K562 (cell line): ENCODE measurements around the gene ENO3. TPM values are rescaled to one million over a fixed set of nuclear protein-coding genes. Genes with fewer than 3 reads are reported as not detected.

Experiments
- ATAC-seq: fragments of 200-7000 bp; cut with Tn5 transposase; 3 replicates; pipeline ENCODE4 v1.9.1; 2020; ENCODE audit warnings: moderate library complexity
- BruUV-seq: library from RNA; stranded (reverse); fragments of 400-500 nt; replicated peaks from 2 replicates; lab custom pipeline; 2021; lab: Mats Ljungman, UMichigan
- CTCF ChIA-PET: fragments of 300-600 bp; formaldehyde crosslinking; extraction: SDS; loops from one replicate; lab custom pipeline; 2021; ENCODE audit warnings: low intra/inter-chr PET ratio; lab: Yijun Ruan, JAX
- POLR2A ChIA-PET: fragments of 300-600, 350-650 bp; sonication (Branson Sonifier 250); formaldehyde crosslinking; extraction: SDS; loops from one replicate; lab custom pipeline; 2021; ENCODE audit warnings: antibody characterized with exemption, inconsistent platforms; lab: Yijun Ruan, JAX
- DNase-seq, 4 experiments: peaks; one replicate each; pipeline versions ENCODE4 v3.0.0 to v3.0.0-alpha.2; 2011 to 2018; ENCODE audit warnings: low spot score in 3 of 4, mixed read lengths in 3 of 4; ENCODE audit errors: extremely low read depth in 1 of 4
- FAIRE-seq: peaks from 2 replicates; lab custom pipeline; 2011; peaks lifted over from hg19 to GRCh38; lab: Jason Lieb, UNC
- H2AFZ ChIP-seq: 2 replicates; pipeline ENCODE4 v1.6.0; 2011; ENCODE audit warnings: low read depth, low read length, control low read depth, inconsistent platforms
- H3K27ac ChIP-seq: fragments of 200-600 bp; 3 replicates; pipeline ENCODE4 v1.8.0; 2011; ENCODE audit warnings: low read depth, mild to moderate bottlenecking, control low read depth, inconsistent platforms, low read length, moderate library complexity, mixed read lengths; ENCODE audit errors: extremely low read depth
- H3K27me3 ChIP-seq, 2 experiments: fragments of 300-600 bp in 1 of 2; 2 replicates in 1 of 2; 3 replicates in 1 of 2; pipeline versions ENCODE4 v1.6.0 to v1.8.0; 2011; ENCODE audit warnings: inconsistent platforms in 2 of 2, low read length in 2 of 2, mild to moderate bottlenecking in 1 of 2, mixed read lengths in 1 of 2, moderate library complexity in 1 of 2; ENCODE audit not compliant: control insufficient read depth in 2 of 2, insufficient read depth in 2 of 2
- H3K36me3 ChIP-seq: fragments of 300-600 bp; 3 replicates; pipeline ENCODE4 v1.8.0; 2011; ENCODE audit warnings: mild to moderate bottlenecking, low read length, inconsistent platforms; ENCODE audit not compliant: control insufficient read depth, insufficient read depth
- H3K4me1 ChIP-seq, 2 experiments: fragments of 200-600 bp in 1 of 2; replicated peaks in 1 of 2; 2 replicates in 1 of 2; 3 replicates in 1 of 2; pipeline versions ENCODE4 v1.5.1 to v1.8.0; 2011; ENCODE audit warnings: inconsistent platforms in 2 of 2, low read length in 2 of 2, mild to moderate bottlenecking in 1 of 2, mixed read lengths in 1 of 2, moderate library complexity in 1 of 2; ENCODE audit not compliant: control insufficient read depth in 2 of 2, insufficient read depth in 2 of 2
- H3K4me2 ChIP-seq: 2 replicates; pipeline ENCODE4 v1.6.1; 2011; ENCODE audit warnings: low read length, control low read depth, inconsistent platforms, mixed read lengths; ENCODE audit not compliant: insufficient read depth
- H3K4me3 ChIP-seq: fragments of 200-600 bp; sonication (generic), shearing (Covaris generic); 2 replicates; pipeline ENCODE4 v1.5.1; 2016; ENCODE audit warnings: control low read depth, inconsistent platforms
- H3K79me2 ChIP-seq: fragments of 200-600 bp; 3 replicates; pipeline ENCODE4 v1.8.0; 2011; ENCODE audit warnings: low read length, inconsistent platforms; ENCODE audit not compliant: control insufficient read depth, insufficient read depth
- H3K9ac ChIP-seq, 2 experiments: 2 replicates each; pipeline versions ENCODE4 v1.6.0 to v1.6.1; 2011; ENCODE audit warnings: low read depth in 2 of 2, low read length in 2 of 2, control low read depth in 1 of 2, inconsistent platforms in 1 of 2, mild to moderate bottlenecking in 1 of 2, mixed read lengths in 1 of 2; ENCODE audit not compliant: insufficient read depth in 1 of 2
- H3K9me1 ChIP-seq: one replicate; pipeline ENCODE4 v1.6.0; 2011; ENCODE audit warnings: inconsistent platforms, mild to moderate bottlenecking, low read length, moderate library complexity; ENCODE audit not compliant: control insufficient read depth, insufficient read depth
- H3K9me3 ChIP-seq: replicated peaks from 2 replicates; pipeline ENCODE4 v1.5.1; 2011; ENCODE audit warnings: low read depth, low read length, inconsistent platforms; ENCODE audit not compliant: control insufficient read depth, insufficient read depth
- H4K20me1 ChIP-seq: replicated peaks from 2 replicates; pipeline ENCODE4 v1.6.1; 2011; ENCODE audit warnings: low read length, inconsistent platforms, mixed read lengths; ENCODE audit not compliant: control insufficient read depth, insufficient read depth
- CEBPB ChIP-seq: fragments of 450-650 bp; IDR thresholded peaks from 2 replicates; pipeline ENCODE4 v1.6.1; 2016; ENCODE audit warnings: missing genetic modification characterization, missing compliant biosample characterization
- FOXP1 ChIP-seq: sonication (generic); formaldehyde crosslinking; IDR thresholded peaks from 2 replicates; pipeline ENCODE4 v1.8.0; 2022; ENCODE audit warnings: mild to moderate bottlenecking, missing genetic modification reagents
- KDM4B ChIP-seq, 2 experiments: fragments of 450-650 bp in 1 of 2; sonication (generic) in 1 of 2; IDR thresholded peaks; 2 replicates each; pipeline ENCODE4 v1.6.1; 2016 to 2017; ENCODE audit warnings: borderline replicate concordance in 2 of 2, antibody characterized with exemption in 1 of 2, low read depth in 1 of 2, mild to moderate bottlenecking in 1 of 2
- KDM5B ChIP-seq: fragments of 200-600 bp; sonication (generic); IDR thresholded peaks from 2 replicates; pipeline ENCODE4 v1.6.1; 2012; ENCODE audit warnings: low read depth, mild to moderate bottlenecking, moderate library complexity, low read length, control low read depth, inconsistent platforms; ENCODE audit not compliant: insufficient replicate concordance
- LEF1 ChIP-seq: fragments of 450-650 bp; IDR thresholded peaks from 2 replicates; pipeline ENCODE4 v1.6.1; 2016; ENCODE audit warnings: mild to moderate bottlenecking
- SNRNP70 ChIP-seq: fragments of 200-400 bp; formaldehyde crosslinking; optimal IDR thresholded peaks from 2 replicates; pipeline ENCODE3; 2017; ENCODE audit warnings: low read depth, low read length
- XRCC3 ChIP-seq: fragments of 450-650 bp; IDR thresholded peaks from 2 replicates; pipeline ENCODE4 v1.6.1; 2017; ENCODE audit warnings: mild to moderate bottlenecking, moderate library complexity
- ZBTB8A ChIP-seq: fragments of 450-650 bp; IDR thresholded peaks from 2 replicates; pipeline ENCODE4 v1.6.1; 2018; ENCODE audit warnings: mild to moderate bottlenecking, moderate library complexity; ENCODE audit not compliant: partially characterized antibody
- ZEB2 ChIP-seq: fragments of 450-650 bp; IDR thresholded peaks from 2 replicates; pipeline ENCODE4 v1.6.1; 2016
- ZNF311 ChIP-seq: fragments of 250-450 bp; sonication (Bioruptor Pico); IDR thresholded peaks from 2 replicates; pipeline ENCODE4 v1.4.0; 2020; ENCODE audit warnings: mild to moderate bottlenecking, moderate library complexity
- ZNF316 ChIP-seq: fragments of 450-650 bp; IDR thresholded peaks from 2 replicates; pipeline ENCODE4 v1.6.1; 2016
- WGBS: fragments of 100-300 bp; shearing (Covaris generic); methylation state at CpG from one replicate; pipeline ENCODE4 v1.1.6; 2016; ENCODE audit warnings: low coverage, mixed read lengths; ENCODE audit not compliant: insufficient coverage; ENCODE audit errors: missing lambda C conversion rate; 5-methylcytosine and 5-hydroxymethylcytosine counted together
- in situ Hi-C: fragments of 300-500 bp; cut with MboI; formaldehyde crosslinking; loops from 4 replicates; pipeline ENCODE4 v1.15.0; 2018; ENCODE audit warnings: inconsistent platforms, mixed read lengths
- intact Hi-C: fragments of 100-400 bp; cut with micrococcal nuclease; formaldehyde crosslinking; loops from 2 replicates; pipeline ENCODE4 v1.14.2; 2022
- polyA plus RNA-seq, 8 experiments: library from polyadenylated mRNA; depleted of rRNA in 4 of 8; stranded (reverse) in 5 of 8; unstranded in 3 of 8; fragments of >200 nt; fragmentation: Nextera tagmentation in 2 of 8; fragmentation: Illumina TruSeq in 1 of 8; extraction: Ambion mirVana in 2 of 8; extraction: Trizol in 1 of 8; gene quantifications; 2 replicates each; pipeline versions ENCODE4 v1.2.1 to v1.2.3, GENCODE V29; 2011 to 2014; ENCODE audit warnings: inconsistent platforms in 1 of 8, missing spikeins in 1 of 8
- total RNA-seq, 7 experiments: library from RNA; depleted of rRNA in 6 of 7; stranded (reverse); fragments of >200 nt in 6 of 7; fragmentation: Illumina TruSeq in 2 of 7; extraction: Trizol in 2 of 7; gene quantifications; 2 replicates each; pipeline versions ENCODE4 v1.2.1 to v1.2.3, GENCODE V29; 2011 to 2021; ENCODE audit warnings: low replicate concordance in 1 of 7
- TF ChIP-seq, protein P1 (sequence below): fragments of 450-650 bp; IDR thresholded peaks from 2 replicates; pipeline ENCODE4 v1.6.1; 2016; ENCODE audit warnings: missing biosample characterization, missing genetic modification characterization
- TF ChIP-seq, protein P2 (sequence below): sonication (generic); formaldehyde crosslinking; IDR thresholded peaks from 2 replicates; pipeline ENCODE4 v1.8.1; 2023; ENCODE audit warnings: mild to moderate bottlenecking, missing genetic modification reagents
- TF ChIP-seq, protein P3 (sequence below): IDR thresholded peaks from 3 replicates; pipeline ENCODE4 v1.6.1; 2011; ENCODE audit warnings: borderline replicate concordance, mild to moderate bottlenecking, moderate library complexity; ENCODE audit not compliant: insufficient read length; ENCODE audit errors: extremely low read depth

Gene ENO3
- total and polyA plus RNA-seq, 9 of the 15 experiments (the other 6 are each of a cell fraction or from before 2014, with no cell fraction given), result 5.7 to 17.2 (median 9.9) TPM

DNA sequence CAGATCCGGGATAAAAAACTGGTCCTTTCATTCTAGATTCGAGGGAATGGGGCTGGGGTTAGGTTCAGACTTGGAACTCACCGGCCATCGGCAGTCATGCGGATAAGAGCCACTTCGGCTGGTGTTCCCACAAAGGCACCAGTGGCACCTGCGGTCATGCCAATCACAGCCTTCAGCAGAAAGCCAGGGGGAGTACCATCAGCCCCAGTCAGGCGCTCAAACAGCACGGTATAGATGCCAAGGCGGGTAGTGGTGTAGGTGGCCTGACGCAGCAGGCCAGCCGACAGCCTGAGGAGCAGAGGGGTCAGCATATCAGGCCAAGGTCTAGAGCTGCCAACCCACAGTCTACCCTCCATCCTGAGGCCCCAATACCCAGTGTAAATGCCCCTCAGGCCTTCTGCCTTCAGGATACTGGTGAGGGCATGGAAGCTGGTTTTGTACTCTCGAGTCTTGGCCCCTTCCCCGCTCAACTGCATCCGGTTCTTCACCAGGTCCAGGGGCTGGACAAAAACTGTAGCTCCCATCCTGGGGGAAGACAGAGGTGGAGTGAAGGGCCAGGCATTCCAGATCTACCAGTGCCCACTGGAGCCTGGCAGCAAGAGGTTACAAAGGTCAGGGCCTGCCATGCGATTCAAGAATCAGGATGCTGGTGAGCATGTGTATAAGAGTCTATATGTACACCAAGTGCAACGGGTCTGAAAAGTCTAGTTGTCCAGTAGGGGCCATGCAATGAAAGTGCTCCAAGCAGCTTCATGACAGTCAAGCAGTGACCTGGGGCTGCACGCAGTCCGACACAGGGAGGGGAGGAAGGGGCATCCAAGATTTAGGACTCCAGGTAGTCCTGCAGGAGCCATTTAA, 12.0 kb upstream of the ENO3 start (continued):
- TF ChIP-seq, protein P1, sequence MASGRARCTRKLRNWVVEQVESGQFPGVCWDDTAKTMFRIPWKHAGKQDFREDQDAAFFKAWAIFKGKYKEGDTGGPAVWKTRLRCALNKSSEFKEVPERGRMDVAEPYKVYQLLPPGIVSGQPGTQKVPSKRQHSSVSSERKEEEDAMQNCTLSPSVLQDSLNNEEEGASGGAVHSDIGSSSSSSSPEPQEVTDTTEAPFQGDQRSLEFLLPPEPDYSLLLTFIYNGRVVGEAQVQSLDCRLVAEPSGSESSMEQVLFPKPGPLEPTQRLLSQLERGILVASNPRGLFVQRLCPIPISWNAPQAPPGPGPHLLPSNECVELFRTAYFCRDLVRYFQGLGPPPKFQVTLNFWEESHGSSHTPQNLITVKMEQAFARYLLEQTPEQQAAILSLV, result no peak
- TF ChIP-seq ZNF316, result no peak
- peak; percentile 9 for TF ChIP-seq KDM5B

DNA sequence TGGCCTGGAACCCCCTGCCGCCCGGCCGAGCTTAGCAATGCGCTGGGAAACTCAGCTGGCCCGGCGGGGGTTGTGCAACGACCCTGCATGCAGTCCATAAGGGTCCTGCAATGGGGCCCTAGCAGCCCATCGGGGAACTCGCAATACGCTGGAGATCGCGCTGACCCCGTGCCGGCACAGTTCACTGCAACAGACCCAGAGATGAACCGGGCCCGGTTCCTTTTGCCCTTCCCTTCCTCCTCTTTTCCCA, 11.4 kb upstream of the ENO3 start:
- H3K4me3 ChIP-seq, result peak overlapping the region; percentile 96
- H3K36me3 ChIP-seq, result peaks cover 57% of the 10 kb centered on the region
- H3K9me1 ChIP-seq, result no peaks in the 10 kb centered on the region
- peaks cover 13 to 28% of the 10 kb centered on the region in 2 experiments; a peak in 4 of 5 replicates for H3K4me1 ChIP-seq
- ATAC-seq (peak; percentile 3; the same call in 2 of the 3 replicates), FAIRE-seq (no peak), DNase-seq (no peak)
- in situ Hi-C loops (no loop called here), intact Hi-C loops (no loop called here)
- H3K27ac ChIP-seq, result peak overlapping the region; percentile 90
- no peaks in the 10 kb centered on the region for H3K27me3 ChIP-seq
- under 1% methylated on average over 15 of the region's 16 CpGs for WGBS
- H3K4me2 ChIP-seq, result peak overlapping the region; percentile 96
- H2AFZ ChIP-seq, result peak overlapping the region; percentile 64
- no TSS peak for BruUV-seq
- H3K79me2 ChIP-seq, result peaks cover 58% of the 10 kb centered on the region
- peak overlapping the region; percentile 95 to 98 for H3K9ac ChIP-seq
- H3K9me3 ChIP-seq, result no peaks in the 10 kb centered on the region
- CTCF ChIA-PET, result no interaction called here
- H4K20me1 ChIP-seq, result no peaks in the 10 kb centered on the region
- POLR2A ChIA-PET, result interaction anchor here (0.6 to 1.6 kb wide), 9 partner anchors 11 to 162 kb away, joined by 3 to 20 read pairs (median 3); partner anchors contain the start of genes ENO3 and PFN1
- no peak for TF ChIP-seq ZEB2
- TF ChIP-seq KDM4B (IDR thresholded peaks at IDR 0.05; ENCODE audit: borderline replicate concordance in 2 of 2, low read depth in 1 of 2), result no peak
- TF ChIP-seq, protein P2, sequence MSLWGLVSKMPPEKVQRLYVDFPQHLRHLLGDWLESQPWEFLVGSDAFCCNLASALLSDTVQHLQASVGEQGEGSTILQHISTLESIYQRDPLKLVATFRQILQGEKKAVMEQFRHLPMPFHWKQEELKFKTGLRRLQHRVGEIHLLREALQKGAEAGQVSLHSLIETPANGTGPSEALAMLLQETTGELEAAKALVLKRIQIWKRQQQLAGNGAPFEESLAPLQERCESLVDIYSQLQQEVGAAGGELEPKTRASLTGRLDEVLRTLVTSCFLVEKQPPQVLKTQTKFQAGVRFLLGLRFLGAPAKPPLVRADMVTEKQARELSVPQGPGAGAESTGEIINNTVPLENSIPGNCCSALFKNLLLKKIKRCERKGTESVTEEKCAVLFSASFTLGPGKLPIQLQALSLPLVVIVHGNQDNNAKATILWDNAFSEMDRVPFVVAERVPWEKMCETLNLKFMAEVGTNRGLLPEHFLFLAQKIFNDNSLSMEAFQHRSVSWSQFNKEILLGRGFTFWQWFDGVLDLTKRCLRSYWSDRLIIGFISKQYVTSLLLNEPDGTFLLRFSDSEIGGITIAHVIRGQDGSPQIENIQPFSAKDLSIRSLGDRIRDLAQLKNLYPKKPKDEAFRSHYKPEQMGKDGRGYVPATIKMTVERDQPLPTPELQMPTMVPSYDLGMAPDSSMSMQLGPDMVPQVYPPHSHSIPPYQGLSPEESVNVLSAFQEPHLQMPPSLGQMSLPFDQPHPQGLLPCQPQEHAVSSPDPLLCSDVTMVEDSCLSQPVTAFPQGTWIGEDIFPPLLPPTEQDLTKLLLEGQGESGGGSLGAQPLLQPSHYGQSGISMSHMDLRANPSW (CRISPR knock-in tag), result no peak
- no peak for TF ChIP-seq SNRNP70
- TF ChIP-seq ZNF311 (CRISPR knock-in tag), result no peak
- 0 out of 2 replicates have a peak, but pooled peaks have one; percentile 45 for TF ChIP-seq FOXP1 (CRISPR knock-in tag)
- no peak for TF ChIP-seq XRCC3
- peak; percentile 43; the same call in 1 of the 2 replicates for TF ChIP-seq CEBPB (tag)
- TF ChIP-seq LEF1, result no peak
- no peak for TF ChIP-seq ZBTB8A
- TF ChIP-seq, protein P3, sequence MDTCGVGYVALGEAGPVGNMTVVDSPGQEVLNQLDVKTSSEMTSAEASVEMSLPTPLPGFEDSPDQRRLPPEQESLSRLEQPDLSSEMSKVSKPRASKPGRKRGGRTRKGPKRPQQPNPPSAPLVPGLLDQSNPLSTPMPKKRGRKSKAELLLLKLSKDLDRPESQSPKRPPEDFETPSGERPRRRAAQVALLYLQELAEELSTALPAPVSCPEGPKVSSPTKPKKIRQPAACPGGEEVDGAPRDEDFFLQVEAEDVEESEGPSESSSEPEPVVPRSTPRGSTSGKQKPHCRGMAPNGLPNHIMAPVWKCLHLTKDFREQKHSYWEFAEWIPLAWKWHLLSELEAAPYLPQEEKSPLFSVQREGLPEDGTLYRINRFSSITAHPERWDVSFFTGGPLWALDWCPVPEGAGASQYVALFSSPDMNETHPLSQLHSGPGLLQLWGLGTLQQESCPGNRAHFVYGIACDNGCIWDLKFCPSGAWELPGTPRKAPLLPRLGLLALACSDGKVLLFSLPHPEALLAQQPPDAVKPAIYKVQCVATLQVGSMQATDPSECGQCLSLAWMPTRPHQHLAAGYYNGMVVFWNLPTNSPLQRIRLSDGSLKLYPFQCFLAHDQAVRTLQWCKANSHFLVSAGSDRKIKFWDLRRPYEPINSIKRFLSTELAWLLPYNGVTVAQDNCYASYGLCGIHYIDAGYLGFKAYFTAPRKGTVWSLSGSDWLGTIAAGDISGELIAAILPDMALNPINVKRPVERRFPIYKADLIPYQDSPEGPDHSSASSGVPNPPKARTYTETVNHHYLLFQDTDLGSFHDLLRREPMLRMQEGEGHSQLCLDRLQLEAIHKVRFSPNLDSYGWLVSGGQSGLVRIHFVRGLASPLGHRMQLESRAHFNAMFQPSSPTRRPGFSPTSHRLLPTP, result no peak
